ENCODE data around the gene ARHGAP26. TPM values are rescaled to one million over a fixed set of nuclear protein-coding genes. Genes with fewer than 3 reads are reported as not detected.

ARHGAP26 gene
- total RNA-seq, 1 donor from 2014 or later = 42.1 TPM

GRCh38 chr5:143008809-143009521 lies 238.8 kb downstream of the ARHGAP26 start:
- TF ChIP-seq CTCF (IDR thresholded peaks at IDR 0.05) = no peak
- peak; percentile 73 to 83 for ATAC-seq
- H3K27me3 ChIP-seq (ENCODE audit: low read depth) = no peaks in the 10 kb centered on the region
- no peaks in the 10 kb centered on the region for H3K36me3 ChIP-seq
- peak overlapping the region; percentile 20 for H3K27ac ChIP-seq
- intact Hi-C loops (cut with DNase I) = no loop called here
- no peak overlapping the region for H3K4me3 ChIP-seq
- peaks cover 58% of the 10 kb centered on the region for H3K4me1 ChIP-seq
- H3K9me3 ChIP-seq = no peaks in the 10 kb centered on the region
- peak; percentile 49 for DNase-seq

GRCh38 chr5:143010351-143010750 lies 240.2 kb downstream of the ARHGAP26 start:
- no peak overlapping the region for H3K4me3 ChIP-seq
- peaks cover 44% of the 10 kb centered on the region for H3K4me1 ChIP-seq
- no peak overlapping the region for H3K27ac ChIP-seq
- no peaks in the 10 kb centered on the region for H3K36me3 ChIP-seq
- ATAC-seq (no peak), DNase-seq (no peak)
- H3K9me3 ChIP-seq = no peaks in the 10 kb centered on the region
- TF ChIP-seq CTCF (IDR thresholded peaks at IDR 0.05) = no peak
- intact Hi-C loops (cut with DNase I) = no loop called here
- no peaks in the 10 kb centered on the region for H3K27me3 ChIP-seq (ENCODE audit: low read depth)

- no peaks in the 10 kb centered on the region for H3K27me3 ChIP-seq (ENCODE audit: low read depth)
Observed at GRCh38 chr5:143011585-143011984, 241.4 kb downstream of the ARHGAP26 start.

GRCh38 chr5:143013176-143013891 lies 243.2 kb downstream of the ARHGAP26 start:
- no peak for DNase-seq
- intact Hi-C loops (cut with DNase I) = no loop called here
- no peaks in the 10 kb centered on the region for H3K36me3 ChIP-seq
- no peak overlapping the region for H3K4me3 ChIP-seq
- TF ChIP-seq CTCF (IDR thresholded peaks at IDR 0.05) = no peak
- ATAC-seq = no peak
- no peak overlapping the region for H3K27ac ChIP-seq
- H3K9me3 ChIP-seq = no peaks in the 10 kb centered on the region
- H3K4me1 ChIP-seq = peaks cover 21% of the 10 kb centered on the region
- no peaks in the 10 kb centered on the region for H3K27me3 ChIP-seq (ENCODE audit: low read depth)

More at GRCh38 chr5:143011585-143011984, 241.4 kb downstream of the ARHGAP26 start:
- no peak for TF ChIP-seq CTCF (IDR thresholded peaks at IDR 0.05)
- intact Hi-C loops (cut with DNase I) = no loop called here
- ATAC-seq (no peak), DNase-seq (no peak)
- H3K4me1 ChIP-seq = peaks cover 34% of the 10 kb centered on the region
- H3K4me3 ChIP-seq = no peak overlapping the region
- H3K36me3 ChIP-seq = no peaks in the 10 kb centered on the region
- H3K9me3 ChIP-seq = no peaks in the 10 kb centered on the region
- no peak overlapping the region for H3K27ac ChIP-seq

GRCh38 chr5:143014017-143014651 lies 244.0 kb downstream of the ARHGAP26 start:
- intact Hi-C loops (cut with DNase I) = no loop called here
- H3K36me3 ChIP-seq = no peaks in the 10 kb centered on the region
- peak; percentile 55 for TF ChIP-seq CTCF (IDR thresholded peaks at IDR 0.05)
- H3K4me3 ChIP-seq = no peak overlapping the region
- peaks cover 15% of the 10 kb centered on the region for H3K4me1 ChIP-seq
- DNase-seq = peak; percentile 72
- no peaks in the 10 kb centered on the region for H3K9me3 ChIP-seq
- peak; percentile 86 to 87 for ATAC-seq
- H3K27me3 ChIP-seq (ENCODE audit: low read depth) = no peaks in the 10 kb centered on the region
- no peak overlapping the region for H3K27ac ChIP-seq
